Fibroblast of mammary gland (primary cell): ENCODE measurements around the gene SMOC1.

ENCODE experiments used
- DNase-seq: peaks from one replicate; pipeline ENCODE4 v3.0.0-alpha.2; 2010; ENCODE audit warnings: low read depth
- H3K4me3 ChIP-seq: 2 replicates; pipeline ENCODE4 v1.5.1; 2011; ENCODE audit warnings: low read depth, mild to moderate bottlenecking, low read length, moderate library complexity; ENCODE audit not compliant: control insufficient read depth
- CTCF ChIP-seq: conservative IDR thresholded peaks from 2 replicates; pipeline ENCODE4 v1.5.1; 2011; ENCODE audit warnings: low read depth, low read length, inconsistent platforms; ENCODE audit not compliant: control insufficient read depth, insufficient read depth

SMOC1 gene

GRCh38 chr14:69932391-69932790, 53.2 kb downstream of the SMOC1 start:
- no peak for DNase-seq
- no peak for TF ChIP-seq CTCF
- no peak overlapping the region for H3K4me3 ChIP-seq

GRCh38 chr14:69933623-69934275, 54.5 kb downstream of the SMOC1 start:
- TF ChIP-seq CTCF, result no peak
- no peak overlapping the region for H3K4me3 ChIP-seq
- DNase-seq, result no peak

GRCh38 chr14:69937367-69938081, 58.3 kb downstream of the SMOC1 start:
- no peak overlapping the region for H3K4me3 ChIP-seq
- no peak for TF ChIP-seq CTCF
- no peak for DNase-seq

- no peak for DNase-seq
- TF ChIP-seq CTCF, result no peak
- H3K4me3 ChIP-seq, result no peak overlapping the region
Measured at GRCh38 chr14:69938751-69939150, 59.5 kb downstream of the SMOC1 start.

- TF ChIP-seq CTCF, result no peak
- DNase-seq, result no peak
- no peak overlapping the region for H3K4me3 ChIP-seq
Measured at GRCh38 chr14:69941768-69942742, 62.8 kb downstream of the SMOC1 start.

- no peak overlapping the region for H3K4me3 ChIP-seq
- DNase-seq, result no peak
- TF ChIP-seq CTCF, result no peak
Measured at GRCh38 chr14:69943084-69943780, 64.0 kb downstream of the SMOC1 start.
